GM18519 (cell line): ENCODE measurements around the gene MCM3AP.
"Not testable (repeated sequence)": the region's sequence is repeated elsewhere in the genome, so short reads cannot be mapped to it uniquely, and the experiment has no call there.

Experiments used
- ATAC-seq: cut with Tn5 transposase; IDR thresholded peaks from one replicate; pipeline ENCODE4 v1.9.1; 2021; ENCODE audit warnings: mild to moderate bottlenecking, moderate library complexity; ENCODE audit not compliant: unreplicated experiment, low FRiP score

Gene MCM3AP

GRCh38 chr21:46246345-46246744 lies 39.1 kb downstream of the MCM3AP start:
- no peak for ATAC-seq

GRCh38 chr21:46245213-46245915 lies 40.0 kb downstream of the MCM3AP start:
- ATAC-seq, result no peak

- no peak for ATAC-seq
Measured at GRCh38 chr21:46244602-46245001, 40.8 kb downstream of the MCM3AP start.

- no peak for ATAC-seq
Measured at GRCh38 chr21:46243960-46244361, 41.5 kb downstream of the MCM3AP start.

- ATAC-seq, result no peak
Measured at GRCh38 chr21:46243325-46243724, 42.1 kb downstream of the MCM3AP start.

GRCh38 chr21:46241577-46241976 lies 43.8 kb downstream of the MCM3AP start:
- not testable (repeated sequence) for ATAC-seq

GRCh38 chr21:46239817-46240325 lies 45.5 kb downstream of the MCM3AP start:
- no peak for ATAC-seq

GRCh38 chr21:46237474-46237873 lies 47.9 kb downstream of the MCM3AP start:
- ATAC-seq, result no peak

GRCh38 chr21:46234436-46234950 lies 50.9 kb downstream of the MCM3AP start:
- no peak for ATAC-seq

GRCh38 chr21:46229923-46230260 lies 55.5 kb downstream of the MCM3AP start:
- no peak for ATAC-seq

- no peak for ATAC-seq
Measured at GRCh38 chr21:46229133-46229922, 56.1 kb downstream of the MCM3AP start.

GRCh38 chr21:46228345-46229051 lies 56.9 kb downstream of the MCM3AP start, which contains the start of gene LSS:
TSS of gene LSS (minus strand) at chr21:46228774. CDS start at chr21:46228745, 29 bp downstream.
- peak; percentile 59 for ATAC-seq

- no peak for ATAC-seq
Measured at GRCh38 chr21:46227811-46228344, 57.5 kb downstream of the MCM3AP start.

GRCh38 chr21:46226920-46227599 lies 58.4 kb downstream of the MCM3AP start:
- ATAC-seq, result no peak

GRCh38 chr21:46226146-46226545 lies 59.3 kb downstream of the MCM3AP start:
- ATAC-seq, result no peak

- ATAC-seq, result not testable (repeated sequence)
Measured at GRCh38 chr21:46223661-46224060, 61.8 kb downstream of the MCM3AP start.

GRCh38 chr21:46223217-46223616 lies 62.2 kb downstream of the MCM3AP start:
- ATAC-seq, result no peak

- no peak for ATAC-seq
Measured at GRCh38 chr21:46222436-46223116, 62.8 kb downstream of the MCM3AP start.

- no peak for ATAC-seq
Measured at GRCh38 chr21:46221664-46222435, 63.6 kb downstream of the MCM3AP start.
